GOT3 (cell line): ENCODE data around the gene GPER1.
"Not testable (repeated sequence)": the region's sequence is repeated elsewhere in the genome, so short reads cannot be mapped to it uniquely, and the experiment has no call there.

Source experiments
- DNase-seq: peaks from one replicate; lab custom pipeline; 2025; ENCODE audit warnings: mixed read lengths; lab: John Stamatoyannopoulos, UW

The GPER1 gene

DNA sequence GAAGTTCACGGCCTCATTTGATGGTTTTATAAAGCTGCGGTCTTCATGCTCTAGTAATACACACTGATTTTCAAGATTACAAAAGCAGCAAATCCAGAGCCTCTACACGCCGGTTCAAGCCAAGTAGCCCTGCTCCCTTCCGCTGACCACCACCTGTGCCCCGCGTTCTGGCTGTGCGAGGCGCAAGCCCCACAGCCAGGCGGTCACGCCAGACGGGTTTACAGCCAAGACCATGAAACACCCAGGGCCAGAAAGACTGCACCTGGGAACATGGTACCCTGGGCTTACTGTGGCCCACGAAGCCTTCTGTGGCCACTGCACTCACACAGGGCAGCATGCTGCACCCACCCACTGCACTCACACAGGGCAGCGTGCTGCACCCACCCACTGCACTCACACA lies 33.6 kb downstream of the GPER1 start:
- no peak for DNase-seq

DNA sequence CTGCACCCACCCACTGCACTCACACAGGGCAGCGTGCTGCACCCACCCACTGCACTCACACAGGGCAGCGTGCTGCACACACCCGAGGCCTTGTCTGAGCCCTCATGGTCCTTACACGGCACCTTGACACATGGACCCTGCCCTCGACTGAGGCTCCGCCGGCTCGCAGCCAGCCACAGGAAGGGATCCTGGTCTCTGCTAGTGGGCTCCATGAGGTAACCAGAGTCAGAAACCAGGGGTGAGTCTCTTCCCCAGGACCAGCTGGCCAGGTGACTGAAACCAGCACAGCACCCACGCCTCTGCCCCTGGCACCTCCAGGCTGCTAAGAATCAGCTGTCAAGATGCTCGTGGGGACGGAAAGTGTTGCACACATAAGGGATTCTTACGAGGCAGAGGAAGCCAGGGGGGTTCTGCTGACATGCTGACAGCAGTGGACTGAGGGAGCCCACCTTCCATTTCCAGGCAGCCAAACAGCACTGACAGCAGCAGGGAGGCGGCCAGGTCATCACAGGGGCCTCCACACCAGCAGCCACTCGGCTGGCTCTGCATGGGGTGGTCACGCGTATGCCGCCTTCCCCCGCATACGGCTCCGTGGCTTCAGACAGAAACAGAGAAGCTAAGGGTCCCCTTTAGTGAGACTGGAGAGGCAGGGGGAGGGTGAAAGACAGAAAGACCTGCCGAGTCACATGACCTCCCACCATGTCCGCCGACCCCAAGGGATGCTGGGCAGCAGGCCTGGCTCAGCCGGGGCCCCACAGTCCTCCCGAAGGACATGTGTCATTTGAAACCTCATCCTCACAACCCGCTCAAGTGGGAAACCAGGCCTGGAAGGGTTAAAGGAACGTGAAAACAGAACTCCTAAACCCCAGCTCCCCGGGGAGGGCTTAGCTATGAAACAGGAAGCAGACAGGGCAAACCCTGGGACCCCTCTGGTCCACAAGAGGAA lies 34.2 kb downstream of the GPER1 start:
- DNase-seq, result no peak

DNA sequence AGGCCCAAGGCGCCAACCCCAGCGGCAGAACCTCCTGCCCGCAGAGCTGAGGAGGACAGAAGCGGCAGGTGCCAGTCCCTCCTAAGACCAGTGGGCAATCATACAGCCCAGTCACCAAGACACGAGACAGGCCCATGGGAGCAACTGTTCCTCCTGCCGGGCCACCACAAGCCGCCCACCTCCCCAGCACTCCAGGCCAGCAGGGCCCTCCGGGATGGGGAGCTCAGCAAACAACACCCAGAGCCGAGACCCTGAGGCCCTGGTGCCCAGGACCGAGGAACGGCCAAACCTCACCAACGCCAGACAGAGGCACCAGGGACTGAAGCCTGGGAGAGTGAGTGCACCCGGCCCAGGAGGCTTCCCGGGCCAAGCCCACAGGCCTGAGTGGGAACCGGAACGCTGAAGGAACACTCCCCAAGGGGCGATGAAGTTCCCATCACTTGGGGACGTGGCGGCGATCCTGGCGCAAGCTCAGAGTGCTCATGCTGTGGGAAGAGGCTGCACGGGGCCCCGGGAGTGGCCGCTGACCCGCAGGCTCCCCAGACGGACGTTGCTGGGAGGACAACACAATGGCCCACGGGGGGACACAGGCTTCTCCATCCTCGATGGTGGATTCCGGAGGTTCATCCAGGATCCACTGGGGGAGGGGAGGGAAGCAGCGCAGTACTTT lies 35.1 kb downstream of the GPER1 start:
- no peak for DNase-seq

DNA sequence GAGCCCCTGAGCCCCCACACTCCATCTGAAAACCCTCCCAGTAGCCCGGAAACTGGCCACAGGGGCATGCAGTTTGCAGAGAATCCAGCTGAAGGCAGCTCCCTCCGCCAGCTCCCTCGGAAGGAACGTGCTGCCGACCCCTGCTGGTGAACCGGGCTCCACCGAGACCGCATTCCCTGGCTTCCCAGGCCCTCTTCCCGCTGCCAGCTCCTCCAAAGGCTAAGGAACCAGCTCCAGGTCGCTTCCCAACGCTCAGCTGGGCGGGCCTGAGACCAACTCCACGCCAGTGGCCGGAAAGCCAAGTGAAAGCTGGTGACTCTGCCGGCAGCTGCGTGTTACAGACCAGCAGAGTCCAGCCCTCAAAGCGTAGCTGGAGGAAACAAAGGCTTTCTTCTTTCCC lies 35.8 kb downstream of the GPER1 start:
- DNase-seq, result no peak

DNA sequence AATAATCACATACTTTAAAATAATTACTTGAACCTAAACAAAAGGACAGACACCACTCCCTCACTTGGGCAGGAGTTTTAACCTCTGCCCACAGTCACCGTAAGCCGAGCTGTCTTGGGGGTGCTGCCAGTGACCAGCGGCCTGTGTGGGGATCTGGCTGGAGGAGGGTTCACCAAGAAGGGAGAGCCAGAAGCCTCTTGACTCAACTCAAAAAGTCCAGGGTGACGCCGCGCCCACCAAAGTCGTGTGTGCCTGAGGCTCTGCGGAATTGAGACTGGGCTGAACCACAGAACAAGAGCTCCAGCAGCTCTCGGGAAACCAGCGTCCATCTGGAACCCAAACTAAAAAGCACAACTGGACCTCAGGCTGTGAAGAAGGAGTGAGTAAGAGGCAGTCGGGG lies 36.3 kb downstream of the GPER1 start:
- DNase-seq, result no peak

DNA sequence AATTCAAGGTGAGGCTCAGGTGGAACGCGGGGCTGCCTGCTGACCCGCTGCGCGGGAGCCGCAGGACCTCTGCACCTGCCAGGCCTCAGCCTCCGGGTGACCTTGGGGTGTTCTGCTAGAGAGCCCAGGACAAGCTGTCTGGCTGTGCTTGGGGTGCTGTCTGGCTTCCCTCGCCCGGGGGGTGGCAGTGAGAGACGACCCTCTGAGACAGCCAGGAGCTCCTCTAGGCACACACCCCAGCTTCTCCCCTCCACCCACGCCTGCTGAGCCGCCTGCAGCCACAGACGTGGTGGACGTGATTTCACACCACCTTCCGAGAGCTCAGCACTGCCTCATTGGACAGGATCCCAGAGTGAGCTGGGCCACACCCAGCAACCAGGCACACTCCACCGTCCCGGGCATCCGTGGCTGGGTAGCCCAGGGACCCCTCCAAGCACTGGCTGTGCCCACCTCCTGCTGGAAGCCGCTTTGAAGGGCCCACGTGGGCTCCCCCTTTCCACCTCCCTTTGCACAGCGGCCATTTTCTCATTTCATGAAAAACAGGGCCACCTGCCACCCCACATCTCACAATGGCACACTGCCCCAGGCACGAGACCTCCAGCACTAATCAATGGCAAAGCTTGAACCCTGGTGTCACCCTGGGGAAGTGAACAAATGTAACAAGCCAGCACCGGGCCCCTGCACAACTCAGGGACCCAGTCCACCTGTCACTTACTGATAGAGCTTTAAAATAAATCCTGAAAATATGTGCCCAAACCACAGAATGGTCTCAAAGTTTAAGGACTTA lies 37.1 kb downstream of the GPER1 start:
- no peak for DNase-seq

DNA sequence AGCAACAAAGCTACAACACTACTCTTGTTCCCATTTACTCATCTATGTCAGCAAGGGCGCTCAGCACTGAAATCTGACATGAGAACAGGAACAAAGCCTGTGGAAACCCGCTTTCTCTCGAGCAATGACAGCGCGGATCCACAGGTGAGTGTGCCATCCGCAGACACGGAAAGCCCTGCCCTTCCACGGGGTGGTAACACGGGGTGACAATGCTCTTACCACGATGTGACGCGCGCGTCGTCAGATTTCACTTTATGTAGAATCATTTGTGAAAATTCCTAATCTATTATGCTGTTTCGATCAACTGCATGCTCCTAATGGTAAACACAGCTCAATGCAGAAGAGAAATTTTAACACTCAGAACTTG lies 37.7 kb downstream of the GPER1 start:
- no peak for DNase-seq

DNA sequence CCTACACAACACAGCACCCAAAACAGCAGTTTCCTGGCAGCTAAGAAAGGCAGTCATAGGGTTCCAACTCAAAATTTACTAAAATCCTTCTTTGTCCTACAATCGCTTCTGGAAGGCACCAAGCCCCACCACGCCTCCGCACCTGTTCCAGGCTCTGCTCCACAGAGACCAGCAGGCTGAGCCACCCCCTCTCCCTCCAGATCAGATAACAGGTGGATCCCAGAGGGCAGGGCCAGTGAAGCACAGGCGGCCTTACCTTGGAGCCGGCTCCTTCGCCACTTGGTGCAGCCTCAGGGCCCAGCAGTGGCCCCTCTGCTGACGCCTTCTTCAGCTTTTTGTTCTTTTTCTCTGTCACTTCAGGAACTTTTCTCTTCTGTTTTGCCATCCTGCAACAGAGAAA lies 39.1 kb downstream of the GPER1 start:
- DNase-seq, result no peak

DNA sequence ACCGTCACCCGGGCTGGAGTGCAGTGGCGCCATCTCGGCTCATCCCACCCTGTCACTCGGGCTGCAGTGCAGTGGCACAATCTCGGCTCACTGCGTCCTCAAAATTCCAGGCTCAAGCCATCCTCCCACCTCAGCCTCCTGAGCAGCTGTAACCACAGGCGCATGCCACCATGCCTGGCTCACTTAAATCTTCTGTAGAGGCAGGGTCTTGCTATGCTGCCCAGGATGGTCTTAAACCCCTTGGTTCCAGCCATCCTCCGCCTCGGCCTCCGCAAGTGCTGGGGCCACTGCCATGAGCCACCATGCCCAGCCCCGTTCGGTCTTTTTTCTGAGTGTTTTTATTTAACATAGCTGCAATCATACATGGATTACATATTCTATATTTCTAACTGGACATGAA lies 41.5 kb downstream of the GPER1 start:
- DNase-seq, result no peak

DNA sequence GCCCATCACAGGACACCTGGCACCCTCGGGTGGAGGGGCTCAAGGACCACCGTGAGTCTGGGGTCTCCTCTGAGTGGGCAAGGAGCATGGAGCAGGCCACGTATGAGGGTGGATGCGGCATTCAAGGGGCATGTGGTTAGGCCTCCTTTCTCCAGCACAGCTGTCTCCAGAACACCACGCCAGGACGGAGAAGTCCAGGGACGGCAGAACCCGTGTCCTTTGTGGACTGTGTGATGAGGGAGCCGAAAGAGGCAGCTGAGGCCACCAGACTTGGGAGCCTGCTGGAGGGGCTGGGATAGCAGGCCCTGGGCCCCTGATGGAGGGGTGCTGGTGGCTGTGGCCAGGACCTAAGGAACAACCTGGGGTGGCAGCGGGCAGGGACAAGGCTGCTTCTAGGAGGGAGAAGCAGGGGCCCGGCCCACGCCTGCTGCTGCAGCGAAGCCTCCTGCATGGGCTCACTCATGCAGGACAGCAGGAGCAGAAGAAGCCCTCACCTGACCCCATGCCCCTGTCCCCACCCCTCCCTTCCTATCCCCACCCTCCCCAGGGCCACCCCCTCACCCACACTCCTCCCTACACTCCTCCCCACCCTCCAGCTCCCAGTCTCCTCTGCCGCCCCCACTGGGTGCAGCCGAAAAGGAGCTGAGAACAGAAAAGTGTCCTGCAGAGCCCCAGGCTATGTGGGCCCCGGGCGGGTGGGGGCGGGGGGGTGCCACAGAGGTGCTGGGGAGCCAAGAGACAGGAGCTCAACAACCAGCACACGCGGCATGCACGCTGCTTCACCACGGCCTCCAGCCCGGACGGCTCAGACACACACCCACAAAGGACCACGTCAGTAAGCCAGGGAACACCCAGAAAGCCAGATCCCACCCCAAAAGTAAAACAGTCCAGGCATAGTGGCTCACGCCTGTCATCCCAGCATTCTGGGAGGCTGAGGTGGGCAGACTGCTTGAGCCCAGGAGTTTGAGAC lies 42.4 kb downstream of the GPER1 start:
- DNase-seq, result no peak

DNA sequence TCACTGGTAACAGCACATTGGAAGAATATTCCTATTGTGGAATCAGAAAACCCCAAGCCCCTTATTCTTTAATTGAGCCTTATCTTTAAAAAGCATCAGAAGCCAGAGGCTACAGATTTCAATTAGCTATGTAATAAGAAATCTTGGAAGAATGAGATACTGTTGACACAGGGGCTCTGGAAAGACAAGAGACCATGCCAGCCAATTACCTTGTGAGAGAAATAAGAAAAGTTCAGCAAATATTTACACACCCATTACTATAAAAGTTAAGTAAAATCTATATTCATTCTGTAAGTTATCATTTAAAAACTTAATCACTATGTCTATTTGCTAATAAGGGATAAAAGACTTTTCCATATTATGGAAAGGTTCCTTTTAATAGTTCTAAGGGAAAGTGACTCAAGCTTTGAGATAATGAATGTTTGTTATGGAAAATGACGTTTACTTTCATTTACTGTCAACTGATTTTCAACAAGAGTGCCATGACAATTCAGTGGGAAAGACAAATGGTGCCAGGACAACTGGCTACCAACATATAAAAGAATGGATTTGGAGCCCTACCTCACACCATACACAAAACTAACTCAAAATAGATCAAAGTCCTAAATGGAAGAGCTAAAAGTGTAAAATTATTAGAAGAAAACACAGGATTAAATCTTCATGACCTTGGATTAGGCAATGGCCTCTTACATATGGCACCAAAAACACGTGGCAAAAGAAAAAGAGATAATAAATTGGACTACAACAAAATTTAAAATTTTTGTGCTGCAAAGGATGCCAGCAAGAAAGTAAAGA lies 43.8 kb downstream of the GPER1 start:
- no peak for DNase-seq

DNA sequence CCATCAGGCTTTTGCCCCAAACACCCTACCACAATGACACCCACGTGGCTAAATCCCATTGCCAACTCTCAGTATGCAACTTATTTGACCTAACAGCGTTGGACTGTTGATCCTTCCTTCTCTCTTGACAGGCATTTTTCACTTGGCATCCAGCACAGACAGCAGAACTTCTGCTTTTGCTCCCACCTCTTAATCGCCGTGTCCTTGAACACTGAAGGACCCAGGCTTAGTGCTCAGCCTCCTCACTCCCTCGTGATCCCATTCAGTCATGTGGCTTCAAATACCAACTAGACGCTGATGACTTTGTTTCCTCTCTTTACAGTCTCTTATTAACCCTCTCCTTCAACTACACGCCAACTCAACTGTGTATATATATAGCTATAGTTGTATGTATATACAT lies 47.0 kb downstream of the GPER1 start:
- no peak for DNase-seq

DNA sequence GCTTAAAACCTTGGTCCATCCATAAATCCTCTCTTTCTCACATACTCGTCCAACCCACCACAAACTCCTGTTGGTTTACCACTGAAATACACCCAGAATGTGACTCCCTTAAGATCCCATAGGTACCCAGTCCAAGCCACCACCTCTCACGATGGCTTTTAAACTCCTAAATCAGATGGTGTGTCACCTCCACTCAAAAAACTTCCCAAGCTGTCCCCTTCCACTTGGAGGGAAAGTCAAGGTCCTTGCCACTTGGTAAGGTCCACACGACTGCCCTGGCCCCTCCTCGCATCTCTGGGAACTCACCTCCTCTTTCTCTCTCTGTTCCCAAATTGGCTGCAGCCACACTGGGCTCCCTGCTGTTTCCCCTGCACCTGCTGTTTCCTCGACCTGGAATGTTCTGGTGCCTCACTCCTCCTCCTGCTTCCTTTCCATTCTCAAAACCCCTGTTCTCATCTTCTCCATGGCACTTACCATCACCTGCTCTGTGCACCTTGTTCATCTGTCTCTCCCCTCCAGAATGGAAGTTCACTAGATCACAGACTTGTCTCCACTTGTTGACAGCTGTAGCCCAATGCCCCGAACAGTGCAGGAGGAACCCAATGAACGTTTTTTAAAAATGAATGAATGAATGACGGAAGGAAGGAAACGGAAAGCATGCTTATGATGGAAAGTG lies 49.1 kb downstream of the GPER1 start:
- DNase-seq, result no peak

DNA sequence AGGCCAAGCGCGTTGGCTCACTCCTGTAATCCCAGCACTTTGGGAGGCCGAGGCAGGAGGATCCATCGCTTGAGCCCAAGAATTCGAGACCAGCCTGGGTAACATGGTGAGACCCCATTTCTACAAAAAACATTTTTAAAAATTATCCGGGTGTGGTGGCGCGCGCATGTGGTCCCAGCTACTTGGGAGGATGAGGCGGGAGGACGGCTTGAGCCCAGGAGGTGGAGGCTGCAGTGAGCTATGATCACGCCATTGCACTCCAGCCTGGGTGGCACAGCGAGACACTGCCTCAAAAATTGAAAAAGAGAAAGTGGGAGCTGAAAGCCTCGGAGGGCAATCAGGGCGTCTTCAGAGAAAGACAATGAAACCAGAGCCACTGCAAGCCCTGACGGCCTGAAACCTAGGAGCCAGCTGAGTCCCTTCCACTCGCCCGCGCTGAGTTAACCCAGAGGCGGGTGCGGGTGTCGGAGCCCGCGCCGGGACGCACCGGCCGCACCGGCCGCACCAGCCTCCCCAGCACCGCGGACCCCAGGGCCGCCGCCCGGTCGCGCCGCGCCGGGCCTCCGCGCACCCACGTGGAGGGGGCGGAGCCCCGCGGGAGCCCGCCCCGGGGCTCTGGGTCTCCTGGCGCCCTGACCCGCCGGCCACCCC lies 49.7 kb downstream of the GPER1 start:
- no peak for DNase-seq

DNA sequence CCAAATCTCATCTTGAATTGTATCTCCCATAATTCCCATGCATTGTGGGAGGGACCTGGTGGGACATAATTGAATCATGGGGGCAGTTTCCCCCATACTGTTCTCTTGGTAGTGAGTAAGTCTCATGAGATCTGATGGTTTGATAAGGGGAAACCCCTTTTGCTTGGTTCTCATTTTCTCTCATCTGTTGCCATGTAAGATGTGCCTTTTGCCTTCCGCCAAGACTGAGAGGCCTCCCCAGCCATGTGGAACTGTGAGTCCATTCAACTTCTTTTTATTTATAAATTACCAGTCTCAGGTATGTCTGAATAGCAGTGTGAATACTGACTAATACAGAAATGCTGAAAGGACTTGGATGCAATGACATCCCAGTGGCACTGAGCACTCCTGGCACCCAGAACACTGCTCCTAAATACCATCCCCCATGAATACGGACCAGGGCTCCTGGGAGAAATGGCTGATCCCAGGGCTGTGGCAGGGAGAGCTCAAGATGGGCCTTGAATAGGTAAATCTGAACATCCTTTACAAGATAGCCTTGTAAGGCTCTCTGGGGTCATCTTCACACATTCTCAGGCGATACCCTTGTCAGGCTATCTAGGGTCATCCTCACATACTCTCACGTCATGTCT lies 52.7 kb downstream of the GPER1 start:
- no peak for DNase-seq

DNA sequence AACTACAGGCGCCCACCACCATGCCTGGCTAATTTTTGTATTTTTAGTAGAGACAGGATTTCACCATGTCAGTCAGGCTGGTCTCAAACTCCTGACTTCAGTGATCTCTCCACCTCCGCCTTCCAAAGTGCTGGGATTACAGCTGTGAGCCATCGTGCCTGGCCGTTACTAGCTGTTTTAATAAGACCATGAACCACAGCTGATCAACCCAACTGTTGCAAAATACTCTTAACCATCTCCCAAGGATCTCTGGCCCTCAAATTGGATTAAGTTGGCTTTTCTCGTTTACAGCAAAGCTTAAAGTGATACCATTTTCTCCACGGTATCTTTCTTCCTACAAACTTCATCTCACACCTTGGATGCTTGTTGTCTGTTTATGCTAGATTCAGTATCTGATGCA lies 53.7 kb downstream of the GPER1 start:
- no peak for DNase-seq

DNA sequence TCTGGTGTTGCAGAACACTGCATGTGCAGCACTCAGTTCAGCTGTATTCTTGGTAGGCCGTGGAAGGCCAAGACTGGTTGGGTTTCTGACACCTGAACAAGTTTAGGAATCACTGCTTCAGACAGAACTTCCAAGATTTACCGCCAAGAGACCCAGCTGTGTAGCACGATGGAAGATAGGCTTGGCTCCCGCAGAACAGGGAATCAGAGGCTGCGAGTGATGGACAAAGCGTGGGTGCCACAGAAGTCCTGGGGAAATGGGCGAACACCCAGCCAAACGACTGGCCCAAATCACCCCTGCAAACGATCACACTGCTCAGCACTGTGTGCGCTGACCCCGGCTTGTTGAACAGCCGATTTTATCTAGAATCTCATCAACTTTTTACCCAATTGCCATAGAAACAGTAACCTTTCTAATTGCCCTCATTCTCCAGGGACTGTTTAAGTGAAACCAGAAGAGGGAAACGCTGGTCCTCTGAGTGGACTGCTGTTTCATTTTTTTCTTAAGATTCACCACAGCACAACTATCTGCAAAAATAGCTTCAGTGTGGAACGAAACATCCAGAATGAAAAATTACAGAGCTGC lies 54.2 kb downstream of the GPER1 start:
- no peak for DNase-seq

DNA sequence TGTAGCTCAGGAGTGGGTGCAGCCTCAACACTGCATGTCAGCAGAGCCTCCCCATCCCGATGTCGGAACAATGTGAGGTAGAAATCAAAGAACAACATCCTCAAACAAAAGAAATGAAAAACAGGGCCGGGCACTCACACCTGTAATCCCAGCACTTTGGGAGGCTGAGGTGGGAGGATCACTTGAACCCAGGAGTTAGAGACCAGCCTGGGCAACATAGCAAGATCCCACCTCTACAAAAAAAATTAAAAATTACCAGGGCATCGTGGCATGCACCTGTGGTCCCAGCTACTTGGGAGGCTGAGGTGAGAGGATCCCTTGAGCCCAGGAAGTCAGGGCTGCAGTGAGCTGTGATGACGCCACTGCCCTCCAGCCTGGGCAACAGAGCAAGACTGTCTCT lies 55.1 kb downstream of the GPER1 start:
- DNase-seq, result not testable (repeated sequence)
